Esophagus muscularis mucosa (tissue), 4 donors: ENCODE results near the gene SNRNP70.
A peak's percentile ranks its signal among the peaks of the same experiment; 100 is the strongest.
"Not testable (repeated sequence)": the region's sequence is repeated elsewhere in the genome, so short reads cannot be mapped to it uniquely, and the experiment has no call there.

Experiments
- EP300 ChIP-seq: sonication (generic); formaldehyde crosslinking; IDR thresholded peaks from one replicate; pipeline ENCODE4 v1.6.1; 2017; ENCODE audit warnings: antibody characterized with exemption
- POLR2AphosphoS5 ChIP-seq, 2 donors: sonication (generic); formaldehyde crosslinking; IDR thresholded peaks; one replicate each; pipeline ENCODE4 v1.6.1; 2017; ENCODE audit warnings: antibody characterized with exemption in 2 of 2
- TF ChIP-seq, protein P1 (sequence below), 3 experiments: fragments of 200-600 bp in 2 of 3; fragments of 450-650 bp in 1 of 3; sonication (generic) in 2 of 3; IDR thresholded peaks; one replicate each; pipeline ENCODE4 v1.5.1; 2017 to 2019; ENCODE audit warnings: antibody characterized with exemption in 3 of 3, mild to moderate bottlenecking in 2 of 3, moderate library complexity in 1 of 3

DNA sequence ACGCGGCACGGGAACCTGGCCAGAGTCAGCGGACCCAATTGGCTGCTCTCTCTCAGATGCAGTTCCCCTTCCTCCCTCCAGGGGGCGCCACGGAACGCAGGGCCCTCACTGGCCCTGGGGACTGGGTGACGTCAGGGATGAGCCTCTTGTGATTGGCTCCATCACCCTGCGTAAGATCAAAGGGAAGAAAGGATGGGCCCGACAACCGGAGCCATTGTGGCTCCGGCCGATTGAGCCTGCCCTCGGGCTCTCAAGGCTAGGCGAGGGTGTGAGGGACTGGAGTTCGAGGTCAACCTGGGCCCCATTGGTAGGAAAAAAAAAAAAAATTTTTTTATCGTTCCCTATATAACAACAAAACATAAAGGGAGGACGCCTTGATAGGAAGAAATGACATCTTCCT, 48.4 kb upstream of the SNRNP70 start, which contains the start of gene CGB1:
- TF ChIP-seq, protein P1, sequence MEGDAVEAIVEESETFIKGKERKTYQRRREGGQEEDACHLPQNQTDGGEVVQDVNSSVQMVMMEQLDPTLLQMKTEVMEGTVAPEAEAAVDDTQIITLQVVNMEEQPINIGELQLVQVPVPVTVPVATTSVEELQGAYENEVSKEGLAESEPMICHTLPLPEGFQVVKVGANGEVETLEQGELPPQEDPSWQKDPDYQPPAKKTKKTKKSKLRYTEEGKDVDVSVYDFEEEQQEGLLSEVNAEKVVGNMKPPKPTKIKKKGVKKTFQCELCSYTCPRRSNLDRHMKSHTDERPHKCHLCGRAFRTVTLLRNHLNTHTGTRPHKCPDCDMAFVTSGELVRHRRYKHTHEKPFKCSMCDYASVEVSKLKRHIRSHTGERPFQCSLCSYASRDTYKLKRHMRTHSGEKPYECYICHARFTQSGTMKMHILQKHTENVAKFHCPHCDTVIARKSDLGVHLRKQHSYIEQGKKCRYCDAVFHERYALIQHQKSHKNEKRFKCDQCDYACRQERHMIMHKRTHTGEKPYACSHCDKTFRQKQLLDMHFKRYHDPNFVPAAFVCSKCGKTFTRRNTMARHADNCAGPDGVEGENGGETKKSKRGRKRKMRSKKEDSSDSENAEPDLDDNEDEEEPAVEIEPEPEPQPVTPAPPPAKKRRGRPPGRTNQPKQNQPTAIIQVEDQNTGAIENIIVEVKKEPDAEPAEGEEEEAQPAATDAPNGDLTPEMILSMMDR (IDR thresholded peaks at IDR 0.05): peak in 1 of 3 experiments; percentile 10
- not testable (repeated sequence) for TF ChIP-seq POLR2AphosphoS5 (IDR thresholded peaks at IDR 0.05); EP300
